Adrenal gland (tissue), 12 donors: Measurements from ENCODE around the gene SPOCK1. TPM values are rescaled to one million over a fixed set of nuclear protein-coding genes. Genes with fewer than 3 reads are reported as not detected.

Source experiments
- DNase-seq, 7 donors: peaks; one replicate each; pipeline ENCODE4 v3.0.0-alpha.2; 2019 to 2020
- H3K27ac ChIP-seq, 5 donors: fragments of 200-600 bp; sonication (generic) in 4 of 5; 1 replicate in 3 of 5; 2 replicates in 2 of 5; pipeline versions ENCODE4 v1.5.1 to v1.8.0; 2016 to 2020; ENCODE audit warnings: mild to moderate bottlenecking in 1 of 5
- H3K27me3 ChIP-seq: fragments of 200-600 bp; 2 replicates; pipeline ENCODE4 v1.8.0; 2021
- H3K36me3 ChIP-seq, 2 donors: fragments of 200-600 bp; replicated peaks in 1 of 2; 1 replicate in 1 of 2; 2 replicates in 1 of 2; pipeline versions ENCODE4 v1.5.1 to v1.8.0; 2018 to 2022
- H3K4me1 ChIP-seq, 2 donors: fragments of 200-600 bp; replicated peaks in 1 of 2; 1 replicate in 1 of 2; 2 replicates in 1 of 2; pipeline versions ENCODE4 v1.5.1 to v1.8.0; 2018 to 2021
- H3K4me3 ChIP-seq, 4 donors: fragments of 200-600 bp; sonication (generic) in 3 of 4; one replicate each; pipeline ENCODE4 v1.5.1; 2016 to 2018
- H3K9me3 ChIP-seq, 3 donors: fragments of 200-600 bp; sonication (generic) in 1 of 3; replicated peaks in 1 of 3; 1 replicate in 2 of 3; 2 replicates in 1 of 3; pipeline versions ENCODE4 v1.5.1 to v1.8.0; 2016 to 2021
- CTCF ChIP-seq, 6 experiments: fragments of 450-650 bp in 4 of 6; fragments of 200-600 bp in 2 of 6; sonication (generic) in 1 of 6; IDR thresholded peaks; 1 replicate in 5 of 6; 2 replicates in 1 of 6; pipeline versions ENCODE4 v1.5.1 to v1.8.0; 2016 to 2021; ENCODE audit warnings: antibody characterized with exemption in 6 of 6, mild to moderate bottlenecking in 2 of 6, moderate library complexity in 1 of 6
- POLR2A ChIP-seq, 2 donors: fragments of 450-650 bp; IDR thresholded peaks; one replicate each; pipeline ENCODE4 v1.6.1; 2017; ENCODE audit warnings: antibody characterized with exemption in 2 of 2, mild to moderate bottlenecking in 2 of 2, moderate library complexity in 1 of 2
- WGBS, 4 donors: extraction: QIAGEN DNeasy Blood & Tissue Kit in 2 of 4; methylation state at CpG; one replicate each; pipeline versions ENCODE4 v1.1.5 to v1.1.7; 2013 to 2017; 5-methylcytosine and 5-hydroxymethylcytosine counted together
- intact Hi-C, 2 donors: fragments of 100-400 bp; cut with DNase I; formaldehyde crosslinking; loops; one replicate each; pipeline versions ENCODE4 v1.14.1 to v1.15.0; 2022 to 2023
- polyA plus RNA-seq, 3 donors: library from polyadenylated mRNA; stranded (reverse); fragments of 200-250 nt in 2 of 3; fragments of 350-450 nt in 1 of 3; fragmentation: Illumina TruSeq in 1 of 3; extraction: RNeasy Lipid Tissue Mini Kit (QIAGEN cat#74804) in 1 of 3; gene quantifications; one replicate each; pipeline ENCODE4 v1.2.3, GENCODE V29; 2013 to 2014
- total RNA-seq, 9 donors: library from RNA; depleted of rRNA in 4 of 9; stranded (reverse); fragments of >200 nt in 4 of 9; fragments of 120-200 nt in 1 of 9; fragmentation: NEBNext Ultra II Directional in 1 of 9; extraction: Animal tissue kit (Norgen Biotek cat#: 25700) in 1 of 9; gene quantifications; one replicate each; pipeline versions ENCODE4 v1.1.0 to v1.2.4, GENCODE V29; 2013 to 2023
- donor health status: healthy with polysubstance abuse.
- donor health status: Bipolar disorder and iron deficiency.
- donor health status: DM: yes; HTN: yes; CAD: no.
- donor health status: DM: no; HTN: no; CAD: no.
- donor health status: DM: no; HTN: no; CAD: no.
- donor health status: DM: yes; HTN: yes; CAD: no.

Gene SPOCK1
- total and polyA plus RNA-seq, 12 donors, result 5.4 to 102 (median 55.6) TPM

DNA sequence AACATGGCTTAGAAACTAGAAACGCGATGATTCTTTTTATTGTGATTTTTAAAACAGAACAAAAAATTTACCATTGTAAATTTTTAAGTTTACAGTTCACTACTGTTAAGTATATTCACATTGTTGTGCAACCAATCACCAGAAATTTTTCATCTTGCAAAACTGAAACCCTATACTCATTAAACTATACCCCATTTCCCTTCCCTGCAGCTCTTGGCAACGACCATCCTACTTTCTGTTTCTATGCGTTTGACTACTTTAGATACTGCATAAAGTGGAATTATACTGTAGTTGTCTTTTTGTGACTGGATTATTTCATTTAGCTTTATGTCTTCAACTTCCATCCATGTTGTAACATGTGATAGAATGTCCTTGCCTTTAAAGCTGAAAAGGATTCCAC, 52.5 kb downstream of the SPOCK1 start:
- Histone ChIP-seq H3K27me3 (no peaks in the 10 kb centered on the region), H3K4me3 (no peak overlapping the region), H3K27ac (no peak overlapping the region), H3K4me1 (no peaks in the 10 kb centered on the region), H3K36me3 (no peaks in the 10 kb centered on the region), H3K9me3 (no peaks in the 10 kb centered on the region)
- intact Hi-C loops, result no loop called here
- no peak for TF ChIP-seq POLR2A (IDR thresholded peaks at IDR 0.05)
- TF ChIP-seq CTCF (IDR thresholded peaks at IDR 0.05), result no peak
- no peak for DNase-seq
- WGBS, 4 donors, result 76 to 84% (median 79%) methylated on average over 4 of the region's 4 CpGs

- WGBS, 4 donors, result 56 to 77% (median 67%) methylated on average over 1 of the region's 1 CpG
Measured at GRCh38 chr5:137446151-137446550, 53.0 kb downstream of the SPOCK1 start.

DNA sequence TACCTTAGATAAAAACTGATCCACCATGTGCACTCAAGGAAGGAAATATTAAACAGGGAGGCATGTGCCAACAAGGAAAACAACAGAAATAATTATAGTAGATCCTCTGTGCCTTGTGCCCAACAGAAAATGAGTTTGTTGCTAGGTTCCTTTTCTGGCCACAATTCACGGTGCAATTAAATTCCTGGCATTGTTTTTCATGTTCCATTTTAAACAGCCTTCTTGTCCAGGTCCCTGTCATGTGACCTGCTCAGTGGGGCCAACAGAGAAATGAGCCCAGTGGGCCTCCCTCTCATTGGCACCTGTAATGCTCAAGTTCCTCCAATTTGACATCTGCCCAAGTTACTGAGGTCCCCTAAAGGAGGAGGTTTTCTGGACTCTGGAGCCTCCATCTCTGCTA, 56.5 kb downstream of the SPOCK1 start:
- Histone ChIP-seq H3K36me3 (no peaks in the 10 kb centered on the region), H3K4me1 (no peaks in the 10 kb centered on the region), H3K9me3 (no peaks in the 10 kb centered on the region), H3K4me3 (no peak overlapping the region), H3K27me3 (no peaks in the 10 kb centered on the region), H3K27ac (no peak overlapping the region)
- 77 to 88% (median 80%) methylated on average over 1 of the region's 1 CpG for WGBS, 4 donors
- no peak for TF ChIP-seq POLR2A (IDR thresholded peaks at IDR 0.05)
- no peak for TF ChIP-seq CTCF (IDR thresholded peaks at IDR 0.05)
- DNase-seq, result no peak
- intact Hi-C loops, result no loop called here

More at GRCh38 chr5:137446151-137446550, 53.0 kb downstream of the SPOCK1 start:
- H3K9me3 ChIP-seq, result no peaks in the 10 kb centered on the region
- H3K36me3 ChIP-seq, result no peaks in the 10 kb centered on the region
- no peaks in the 10 kb centered on the region for H3K27me3 ChIP-seq
- no peak for TF ChIP-seq POLR2A (IDR thresholded peaks at IDR 0.05)
- no peak for TF ChIP-seq CTCF (IDR thresholded peaks at IDR 0.05)
- intact Hi-C loops, result no loop called here
- DNase-seq, result no peak
- no peaks in the 10 kb centered on the region for H3K4me1 ChIP-seq
- no peak overlapping the region for H3K4me3 ChIP-seq
- no peak overlapping the region for H3K27ac ChIP-seq

- 83 to 96% (median 91%) methylated on average over 2 of the region's 2 CpGs for WGBS, 4 donors
- no peak for TF ChIP-seq POLR2A (IDR thresholded peaks at IDR 0.05)
- TF ChIP-seq CTCF (IDR thresholded peaks at IDR 0.05), result no peak
- no peaks in the 10 kb centered on the region for H3K4me1 ChIP-seq
- intact Hi-C loops, result no loop called here
- no peaks in the 10 kb centered on the region for H3K36me3 ChIP-seq
- H3K9me3 ChIP-seq, result no peaks in the 10 kb centered on the region
- no peak overlapping the region for H3K4me3 ChIP-seq
- no peak for DNase-seq
- no peaks in the 10 kb centered on the region for H3K27me3 ChIP-seq
- H3K27ac ChIP-seq, result no peak overlapping the region
Measured at GRCh38 chr5:137441476-137441875, 57.6 kb downstream of the SPOCK1 start.
